T-cell (primary cell): ENCODE results near the gene IFNG-AS1. TPM values are rescaled to one million over a fixed set of nuclear protein-coding genes. Genes with fewer than 3 reads are reported as not detected.
A peak's percentile ranks its signal among the peaks of the same experiment; 100 is the strongest.

Experiments used
- ATAC-seq, 4 experiments: fragments of 200-7000 bp in 3 of 4; fragments of 150-1000 bp in 1 of 4; cut with Tn5 transposase; replicated peaks in 1 of 4; 1 replicate in 3 of 4; 2 replicates in 1 of 4; pipeline ENCODE4 v1.10.0; 2021; ENCODE audit warnings: moderate library complexity in 3 of 4, mild to moderate bottlenecking in 2 of 4, moderate number of reproducible peaks in 1 of 4
- CTCF ChIA-PET, 2 donors: fragments of 300-600 bp; sonication (Branson Sonifier 250); formaldehyde crosslinking; loops; one replicate each; lab custom pipeline; 2022; ENCODE audit warnings: antibody characterized with exemption in 2 of 2; lab: Charles Lee
- POLR2A ChIA-PET, 2 donors: fragments of 300-600 bp; sonication (Branson Sonifier 250); formaldehyde crosslinking; loops; one replicate each; lab custom pipeline; 2022; ENCODE audit warnings: antibody characterized with exemption in 2 of 2; lab: Charles Lee
- DNase-seq, 35 experiments: peaks; one replicate each; pipeline versions ENCODE4 v3.0.0 to v3.0.0-alpha.2; 2013 to 2023
- H3K27ac ChIP-seq: one replicate; pipeline ENCODE4 v1.5.1; 2013; ENCODE audit warnings: low read length
- H3K27me3 ChIP-seq, 2 experiments: replicated peaks in 1 of 2; 1 replicate in 1 of 2; 2 replicates in 1 of 2; pipeline versions ENCODE4 v1.6.1 to v1.7.0; 2013; ENCODE audit warnings: low read length in 1 of 2, mixed read lengths in 1 of 2; ENCODE audit not compliant: control insufficient read depth in 2 of 2, insufficient read depth in 2 of 2; ENCODE audit errors: extremely low read depth in 1 of 2
- H3K36me3 ChIP-seq, 2 donors: 1 replicate in 1 of 2; 2 replicates in 1 of 2; pipeline versions ENCODE4 v1.6.1 to v1.7.0; 2013; ENCODE audit warnings: low read length in 1 of 2; ENCODE audit not compliant: control insufficient read depth in 2 of 2, insufficient read depth in 1 of 2; ENCODE audit errors: extremely low read depth in 1 of 2
- H3K4me1 ChIP-seq, 2 experiments: 1 replicate in 1 of 2; 2 replicates in 1 of 2; pipeline versions ENCODE4 v1.6.1 to v1.7.0; 2013; ENCODE audit warnings: low read length in 2 of 2, mixed read lengths in 1 of 2; ENCODE audit not compliant: insufficient read depth in 2 of 2, control insufficient read depth in 1 of 2; ENCODE audit errors: extremely low read depth in 1 of 2
- H3K4me3 ChIP-seq, 2 donors: 1 replicate in 1 of 2; 2 replicates in 1 of 2; pipeline versions ENCODE4 v1.5.1 to v1.7.0; 2013; ENCODE audit warnings: mild to moderate bottlenecking in 2 of 2, low read length in 1 of 2, moderate library complexity in 1 of 2; ENCODE audit not compliant: control insufficient read depth in 1 of 2; ENCODE audit errors: extremely low read depth in 1 of 2
- H3K9me3 ChIP-seq: 2 replicates; pipeline ENCODE4 v1.7.0; 2013
- H3K27ac Mint-ChIP-seq, 2 donors: one replicate each; pipeline ENCODE4 v1.8.0; 2020 to 2021; ENCODE audit warnings: mild to moderate bottlenecking in 2 of 2, mixed read lengths in 2 of 2
- H3K27me3 Mint-ChIP-seq, 2 donors: one replicate each; pipeline ENCODE4 v1.8.0; 2021 to 2022; ENCODE audit warnings: mixed read lengths in 2 of 2
- H3K36me3 Mint-ChIP-seq: one replicate; pipeline ENCODE4 v1.8.0; 2021; ENCODE audit warnings: mixed read lengths
- H3K4me1 Mint-ChIP-seq, 3 donors: one replicate each; pipeline ENCODE4 v1.8.0; 2020 to 2022; ENCODE audit warnings: mixed read lengths in 3 of 3, mild to moderate bottlenecking in 1 of 3
- H3K4me3 Mint-ChIP-seq, 3 donors: one replicate each; pipeline ENCODE4 v1.8.0; 2020 to 2022; ENCODE audit warnings: mild to moderate bottlenecking in 3 of 3, mixed read lengths in 3 of 3, moderate library complexity in 3 of 3
- H3K9me3 Mint-ChIP-seq, 3 donors: one replicate each; pipeline ENCODE4 v1.8.0; 2020 to 2022; ENCODE audit warnings: mixed read lengths in 3 of 3
- WGBS: methylation state at CpG from one replicate; pipeline ENCODE4 v1.1.5; 2013; ENCODE audit warnings: missing lambda C conversion rate; ENCODE audit not compliant: insufficient coverage; 5-methylcytosine and 5-hydroxymethylcytosine counted together
- total RNA-seq, 35 experiments: library from RNA in 6 of 35; stranded (reverse) in 6 of 35; fragments of 120-200 nt in 1 of 35; gene quantifications; one replicate each; pipeline versions ENCODE4 v1.2.1 to v1.2.4 and lab custom pipeline; 2013 to 2026

Gene IFNG-AS1
- total RNA-seq, 5 donors from 2014 or later (not counting 1 experiment from before 2014, with no cell fraction given): 1.2 to 6.2 (median 3.3) TPM

DNA sequence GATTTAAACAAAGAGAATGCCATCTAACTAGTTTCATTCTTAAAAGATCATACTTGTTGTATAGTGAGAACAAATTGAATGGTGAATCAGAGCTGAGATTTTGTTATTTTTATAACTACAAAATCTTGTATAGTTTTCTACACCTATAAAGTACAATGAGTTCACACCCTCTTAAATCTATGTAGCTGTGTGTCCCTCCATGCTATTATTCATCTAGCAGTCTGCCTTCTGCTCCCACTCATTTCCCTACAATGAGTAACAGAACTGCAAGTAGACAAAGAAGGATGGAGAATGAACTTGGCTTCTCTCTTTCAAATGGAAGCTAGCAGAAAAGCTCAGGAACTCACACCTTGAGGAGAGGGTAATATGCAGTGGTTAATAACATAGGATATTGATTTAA lies 7.1 kb downstream of the IFNG-AS1 start:
- H3K9me3 ChIP-seq: no peaks in the 10 kb centered on the region
- Mint-ChIP-seq H3K27ac (no peak overlapping the region), H3K27me3 (no peaks in the 10 kb centered on the region), H3K9me3 (no peaks in the 10 kb centered on the region), H3K4me3 (no peak overlapping the region), H3K36me3 (no peaks in the 10 kb centered on the region), H3K4me1 (peaks cover 23 to 35% (median 25%) of the 10 kb centered on the region in 3 donors)
- no peaks in the 10 kb centered on the region for H3K36me3 ChIP-seq
- H3K4me3 ChIP-seq: no peak overlapping the region
- no peak overlapping the region for H3K27ac ChIP-seq
- DNase-seq (no peak), ATAC-seq (no peak)
- H3K27me3 ChIP-seq: no peaks in the 10 kb centered on the region
- POLR2A ChIA-PET: no interaction called here
- peaks cover 3 to 4% of the 10 kb centered on the region in 2 experiments for H3K4me1 ChIP-seq
- CTCF ChIA-PET: interaction anchor here in 1 of 2 donors (1.1 kb wide), 1 partner anchor 53 kb away, joined by 3 read pairs; no protein-coding TSS in a partner anchor

DNA sequence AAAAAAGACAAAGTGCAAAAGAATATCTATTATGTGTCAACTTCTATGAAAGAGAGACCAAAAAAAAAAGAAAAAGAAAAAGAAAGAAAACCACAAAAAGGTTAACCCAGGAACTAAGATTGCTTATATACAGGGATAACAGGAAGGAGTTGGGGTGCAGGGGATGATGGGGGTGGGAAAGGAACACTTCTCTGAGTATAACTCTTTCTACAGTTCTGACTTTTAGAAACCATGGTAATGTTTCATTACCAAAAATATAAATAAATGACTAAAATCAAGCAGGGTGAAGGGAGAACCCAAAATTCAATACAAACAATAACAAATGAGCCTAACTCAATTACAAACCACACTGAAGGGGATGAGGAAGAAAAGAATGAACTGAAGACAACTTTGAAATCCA lies 9.1 kb downstream of the IFNG-AS1 start:
- no peaks in the 10 kb centered on the region for H3K36me3 Mint-ChIP-seq
- H3K4me1 ChIP-seq: peaks cover 0 to 4% of the 10 kb centered on the region in 2 experiments
- no peak overlapping the region for H3K4me3 ChIP-seq
- CTCF ChIA-PET: no interaction called here
- H3K9me3 ChIP-seq: no peaks in the 10 kb centered on the region
- H3K27me3 ChIP-seq: no peaks in the 10 kb centered on the region
- no peak overlapping the region for H3K27ac Mint-ChIP-seq
- H3K36me3 ChIP-seq: no peaks in the 10 kb centered on the region
- no peak overlapping the region for H3K4me3 Mint-ChIP-seq
- POLR2A ChIA-PET: no interaction called here
- no peak for DNase-seq
- H3K4me1 Mint-ChIP-seq: peaks cover 10 to 23% (median 18%) of the 10 kb centered on the region in 3 donors
- no peak overlapping the region for H3K27ac ChIP-seq
- no peaks in the 10 kb centered on the region for H3K27me3 Mint-ChIP-seq
- no peaks in the 10 kb centered on the region for H3K9me3 Mint-ChIP-seq
- no peak for ATAC-seq

DNA sequence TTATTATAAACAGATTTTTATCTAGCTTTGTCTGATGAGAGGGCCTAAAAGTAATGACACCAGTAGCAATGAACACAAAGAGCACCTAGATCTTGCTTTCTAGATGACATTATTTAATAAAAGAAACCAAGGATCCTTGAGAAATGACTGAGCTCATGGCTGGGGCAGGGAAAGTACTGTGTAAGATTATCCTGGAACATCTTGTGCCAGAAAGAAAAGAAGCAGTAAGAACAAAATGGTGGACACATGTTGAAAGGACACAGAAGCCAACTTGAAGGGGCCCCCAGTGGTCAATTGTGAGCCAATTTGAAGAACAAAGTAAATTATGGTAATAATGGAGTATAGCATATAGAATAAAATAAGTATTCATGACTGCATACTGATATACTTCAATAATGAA lies 10.0 kb downstream of the IFNG-AS1 start:
- CTCF ChIA-PET: interaction anchor here in 1 of 2 donors (0.6 to 1.6 kb wide), 2 partner anchors 9 to 643 kb away, joined by 4 to 5 read pairs; partner anchors contain the start of gene IFNG-AS1
- H3K36me3 Mint-ChIP-seq: no peaks in the 10 kb centered on the region
- DNase-seq: no peak

DNA sequence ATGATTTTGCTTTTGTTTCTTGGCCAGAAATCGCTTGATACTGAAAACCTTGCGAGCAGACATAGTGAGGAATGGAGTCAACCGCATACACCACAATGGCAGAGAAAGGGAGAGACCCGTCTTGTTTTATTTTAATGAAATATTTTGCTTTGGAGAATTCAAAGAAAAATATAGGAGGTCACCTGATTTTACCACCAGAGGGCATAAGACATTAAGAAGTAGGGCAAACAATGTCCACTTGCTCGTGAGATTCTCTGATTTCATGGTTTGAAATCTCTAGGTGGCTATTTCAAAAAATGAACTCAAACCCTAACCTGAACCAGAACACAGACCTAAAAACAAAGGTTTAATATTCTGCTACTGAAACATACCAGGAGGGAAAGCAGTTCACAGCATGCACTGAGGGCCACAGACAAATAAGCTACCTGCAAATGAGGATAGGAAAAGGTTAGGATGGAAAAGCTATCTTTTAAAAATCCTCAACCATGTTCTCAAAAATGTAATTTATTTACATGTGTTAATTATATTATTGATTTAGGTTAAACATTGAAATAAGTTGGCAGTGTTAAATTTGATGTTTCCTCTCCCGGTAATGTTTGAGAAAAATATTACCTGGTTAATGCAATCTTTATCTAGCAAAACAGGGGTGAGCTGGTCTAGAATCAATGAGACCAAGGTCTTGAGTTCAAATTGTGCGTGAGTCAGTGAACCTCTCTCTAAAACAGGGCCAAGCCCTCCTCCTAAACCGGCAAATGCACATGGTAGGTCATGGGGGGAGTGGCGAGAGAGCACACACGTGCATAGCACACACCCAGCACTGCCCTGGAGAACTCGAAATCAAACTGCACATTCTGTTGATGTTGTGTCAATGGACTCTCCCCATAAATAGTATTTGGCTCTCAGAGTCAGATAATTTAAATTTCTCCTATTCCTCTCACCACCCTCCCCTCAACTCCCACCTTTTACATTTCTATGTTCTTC lies 12.5 kb downstream of the IFNG-AS1 start:
- no peak overlapping the region for H3K27ac ChIP-seq
- Mint-ChIP-seq H3K4me1 (peaks cover 10 to 17% (median 13%) of the 10 kb centered on the region in 3 donors), H3K27ac (no peak overlapping the region), H3K9me3 (no peaks in the 10 kb centered on the region), H3K27me3 (no peaks in the 10 kb centered on the region), H3K4me3 (no peak overlapping the region), H3K36me3 (no peaks in the 10 kb centered on the region)
- H3K36me3 ChIP-seq: no peaks in the 10 kb centered on the region
- H3K4me1 ChIP-seq: peaks cover 0 to 4% of the 10 kb centered on the region in 2 experiments
- ChIA-PET CTCF (interaction anchor here in 1 of 2 donors (1.2 kb wide), 1 partner anchor 157 kb away, joined by 5 read pairs; no protein-coding TSS in a partner anchor), POLR2A (no interaction called here)
- DNase-seq (peak in 1 of 35 experiments; percentile 34), ATAC-seq (no peak)
- H3K9me3 ChIP-seq: no peaks in the 10 kb centered on the region
- H3K4me3 ChIP-seq: no peak overlapping the region
- 92% methylated on average over 4 of the region's 11 CpGs for WGBS
- H3K27me3 ChIP-seq: no peaks in the 10 kb centered on the region

More for the DNA sequence above, 10.0 kb downstream of the IFNG-AS1 start:
- Mint-ChIP-seq H3K27ac (peak overlapping the region in 1 of 2 donors; percentile 22), H3K27me3 (no peaks in the 10 kb centered on the region), H3K4me1 (peaks cover 10 to 18% (median 18%) of the 10 kb centered on the region in 3 donors), H3K4me3 (no peak overlapping the region), H3K9me3 (no peaks in the 10 kb centered on the region)
- Histone ChIP-seq H3K27me3 (no peaks in the 10 kb centered on the region), H3K36me3 (no peaks in the 10 kb centered on the region), H3K9me3 (no peaks in the 10 kb centered on the region), H3K4me3 (no peak overlapping the region), H3K4me1 (peaks cover 0 to 4% of the 10 kb centered on the region in 2 experiments), H3K27ac (no peak overlapping the region)
- POLR2A ChIA-PET: interaction anchor here in 1 of 2 donors (0.6 kb wide), 2 partner anchors 132 to 340 kb away, joined by 3 to 9 read pairs; no protein-coding TSS in a partner anchor
- ATAC-seq: no peak

DNA sequence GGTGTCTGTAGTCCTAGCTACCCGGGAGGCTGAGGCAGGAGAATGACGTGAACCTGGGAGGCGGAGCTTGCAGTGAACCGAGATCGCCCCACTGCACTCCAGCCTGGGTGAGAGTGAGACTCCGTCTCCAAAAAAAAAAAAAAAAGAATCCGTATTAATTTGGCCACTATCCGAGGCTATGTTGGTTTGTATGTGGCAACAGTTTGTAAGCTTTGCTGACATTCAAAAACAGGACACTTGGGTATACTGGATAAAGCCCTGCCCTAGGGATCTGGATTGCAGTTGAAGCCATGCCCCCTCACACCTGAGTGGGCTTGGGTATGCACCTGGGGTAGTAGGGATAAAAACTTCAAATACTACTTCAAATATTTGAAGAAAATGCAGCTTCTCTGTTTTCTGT lies 14.5 kb downstream of the IFNG-AS1 start:
- peaks cover 5% of the 10 kb centered on the region for H3K36me3 Mint-ChIP-seq
- H3K9me3 Mint-ChIP-seq: no peaks in the 10 kb centered on the region
- CTCF ChIA-PET: interaction anchor here (0.6 to 1.5 kb wide), 5 partner anchors 8 to 503 kb away, joined by 3 to 4 read pairs (median 4); no protein-coding TSS in a partner anchor
- H3K9me3 ChIP-seq: no peaks in the 10 kb centered on the region
- H3K4me1 Mint-ChIP-seq: peaks cover under 1 to 6% (median 6%) of the 10 kb centered on the region in 3 donors
- no peak overlapping the region for H3K4me3 ChIP-seq
- POLR2A ChIA-PET: no interaction called here
- H3K36me3 ChIP-seq: no peaks in the 10 kb centered on the region
- no peak overlapping the region for H3K27ac Mint-ChIP-seq
- WGBS: 100% methylated on average over 2 of the region's 8 CpGs
- ATAC-seq: no peak
- no peak overlapping the region for H3K27ac ChIP-seq
- H3K4me3 Mint-ChIP-seq: no peak overlapping the region
- no peak for DNase-seq
- no peaks in the 10 kb centered on the region for H3K4me1 ChIP-seq
- H3K27me3 Mint-ChIP-seq: no peaks in the 10 kb centered on the region
- no peaks in the 10 kb centered on the region for H3K27me3 ChIP-seq

DNA sequence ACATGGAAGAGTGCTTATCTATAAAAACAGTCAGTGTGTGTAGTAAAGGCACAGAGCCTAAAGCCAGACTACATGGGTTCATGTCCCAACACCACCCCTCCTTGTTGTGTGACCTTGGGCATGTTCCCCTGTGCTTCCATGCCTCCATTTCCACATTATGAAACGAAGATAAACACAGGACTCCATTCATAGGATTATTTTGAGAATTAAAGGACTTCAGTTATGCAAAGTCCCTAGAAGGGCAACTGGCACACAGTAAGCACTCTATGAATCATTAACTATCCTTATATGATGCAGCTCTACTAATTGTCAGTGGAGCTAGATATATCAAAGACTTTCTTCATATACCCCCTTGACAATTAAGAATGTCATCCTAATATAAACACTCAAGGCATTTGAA lies 17.8 kb downstream of the IFNG-AS1 start:
- ChIA-PET CTCF (interaction anchor here in 1 of 2 donors (1.4 kb wide), 1 partner anchor 15 kb away, joined by 3 read pairs; no protein-coding TSS in a partner anchor), POLR2A (no interaction called here)
- peaks cover 5% of the 10 kb centered on the region for H3K36me3 Mint-ChIP-seq
- WGBS: no CpG with 5 or more reads among the region's 1 CpG
- DNase-seq (no peak), ATAC-seq (no peak)
- Histone ChIP-seq H3K27ac (no peak overlapping the region), H3K9me3 (no peaks in the 10 kb centered on the region), H3K4me1 (peaks cover 0 to 8% of the 10 kb centered on the region in 2 experiments), H3K27me3 (no peaks in the 10 kb centered on the region), H3K36me3 (no peaks in the 10 kb centered on the region), H3K4me3 (no peak overlapping the region)
- no peak overlapping the region for H3K27ac Mint-ChIP-seq
- peaks cover 12 to 16% (median 13%) of the 10 kb centered on the region in 3 donors for H3K4me1 Mint-ChIP-seq
- H3K27me3 Mint-ChIP-seq: no peaks in the 10 kb centered on the region
- H3K4me3 Mint-ChIP-seq: no peak overlapping the region
- H3K9me3 Mint-ChIP-seq: no peaks in the 10 kb centered on the region
